NCI-H1930 (cell line): ENCODE measurements around the gene S100A11.
"Not testable (repeated sequence)": the region's sequence is repeated elsewhere in the genome, so short reads cannot be mapped to it uniquely, and the experiment has no call there.

Experiments used
- DNase-seq, 2 experiments: peaks; one replicate each; lab custom pipeline; 2025; lab: John Stamatoyannopoulos, UW

The S100A11 gene

GRCh38 chr1:152036267-152037216 is at the start of gene S100A11:
Gene S100A11 (minus strand): TSS chr1:152037004. CDS start chr1:152036915, 89 bp downstream.
- no peak for DNase-seq

GRCh38 chr1:152084853-152085252 is 48.0 kb upstream of the S100A11 start:
- DNase-seq = no peak

GRCh38 chr1:152081026-152081425 is 44.2 kb upstream of the S100A11 start:
- not testable (repeated sequence) for DNase-seq

- DNase-seq = not testable (repeated sequence)
Observed at GRCh38 chr1:152080494-152080893, 43.7 kb upstream of the S100A11 start.

- no peak for DNase-seq
Observed at GRCh38 chr1:152078831-152079441, 42.1 kb upstream of the S100A11 start.

- no peak for DNase-seq
Observed at GRCh38 chr1:152072311-152072710, 35.5 kb upstream of the S100A11 start.

GRCh38 chr1:152071123-152071522 is 34.3 kb upstream of the S100A11 start:
- DNase-seq = no peak

- no peak for DNase-seq
Observed at GRCh38 chr1:152067929-152068328, 31.1 kb upstream of the S100A11 start.

GRCh38 chr1:152067150-152067549 is 30.3 kb upstream of the S100A11 start:
- no peak for DNase-seq

- DNase-seq = no peak
Observed at GRCh38 chr1:152061952-152062351, 25.1 kb upstream of the S100A11 start.

- no peak for DNase-seq
Observed at GRCh38 chr1:152053375-152053774, 16.6 kb upstream of the S100A11 start.

GRCh38 chr1:152052606-152053005 is 15.8 kb upstream of the S100A11 start:
- DNase-seq = peak; percentile 40 to 80

- no peak for DNase-seq
Observed at GRCh38 chr1:152050886-152051675, 14.3 kb upstream of the S100A11 start.

GRCh38 chr1:152049291-152050083 is 12.7 kb upstream of the S100A11 start:
- no peak for DNase-seq

- peak in 1 of 2 experiments; percentile 36 for DNase-seq
Observed at GRCh38 chr1:152048416-152049009, 11.7 kb upstream of the S100A11 start.

- DNase-seq = peak; percentile 45 to 49
Observed at GRCh38 chr1:152047730-152048415, 11.1 kb upstream of the S100A11 start.

- no peak for DNase-seq
Observed at GRCh38 chr1:152047413-152047729, 10.6 kb upstream of the S100A11 start.

- DNase-seq = no peak
Observed at GRCh38 chr1:152044386-152044785, 7.6 kb upstream of the S100A11 start.

GRCh38 chr1:152043870-152044269 is 7.1 kb upstream of the S100A11 start:
- DNase-seq = no peak

- DNase-seq = no peak
Observed at GRCh38 chr1:152042030-152042429, 5.2 kb upstream of the S100A11 start.

GRCh38 chr1:152039886-152040285 is 3.1 kb upstream of the S100A11 start:
- DNase-seq = no peak
